ENCODE results near the gene IRF2BP2.
A peak's percentile ranks its signal among the peaks of the same experiment; 100 is the strongest.

The IRF2BP2 gene

GRCh38 chr1:234608025-234608910 is 1.7 kb downstream of the IRF2BP2 start (continued):
- TF ChIP-seq PRDM4 (tag by site-specific recombination; IDR thresholded peaks at IDR 0.05) (no peak), ZBTB17 (tag by site-specific recombination; IDR thresholded peaks at IDR 0.05) (peak; percentile 87), ZBTB1 (tag by site-specific recombination; IDR thresholded peaks at IDR 0.05) (0 out of 2 replicates have a peak, but pooled peaks have one; percentile 51), ZNF184 (tag by site-specific recombination; IDR thresholded peaks at IDR 0.05) (no peak; the same call in 1 of the 2 replicates), ZNF239 (tag by site-specific recombination; IDR thresholded peaks at IDR 0.05) (peak; percentile 28; the same call in 1 of the 2 replicates), ZNF548 (tag by site-specific recombination; IDR thresholded peaks at IDR 0.05) (no peak), ZNF19 (tag by site-specific recombination; IDR thresholded peaks at IDR 0.05; ENCODE audit: low read depth) (no peak), ZNF18 (tag by site-specific recombination; IDR thresholded peaks at IDR 0.05) (no peak), ZNF221 (tag by site-specific recombination; IDR thresholded peaks at IDR 0.05; ENCODE audit: borderline replicate concordance) (no peak), PATZ1 (tag by site-specific recombination; IDR thresholded peaks at IDR 0.05) (peak; percentile 93), HOXD13 (CRISPR knock-in tag; IDR thresholded peaks at IDR 0.05; ENCODE audit: borderline replicate concordance) (peak; percentile 57; the same call in 1 of the 2 replicates), ZNF248 (tag by site-specific recombination; IDR thresholded peaks at IDR 0.05) (no peak), ZNF624 (tag by site-specific recombination; IDR thresholded peaks at IDR 0.05) (no peak), ZNF157 (tag by site-specific recombination; IDR thresholded peaks at IDR 0.05) (no peak; the same call in 1 of the 2 replicates), ZNF549 (tag by site-specific recombination; IDR thresholded peaks at IDR 0.05) (no peak), ZNF140 (tag by site-specific recombination; IDR thresholded peaks at IDR 0.05) (no peak), TSHZ1 (tag by site-specific recombination; IDR thresholded peaks at IDR 0.05; ENCODE audit: borderline replicate concordance) (peak; percentile 77; the same call in 1 of the 2 replicates), KLF16 (tag by site-specific recombination; IDR thresholded peaks at IDR 0.05) (peak; percentile 86)

Measured in HEK293 (cell line).